Naive B cell (primary cell): ENCODE data around the gene ZKSCAN8. TPM values are rescaled to one million over a fixed set of nuclear protein-coding genes. Genes with fewer than 3 reads are reported as not detected.

Source experiments
- ATAC-seq, 2 donors: fragments of 150-1000 bp; cut with Tn5 transposase; 2 replicates each; pipeline ENCODE4 v1.10.0; 2021; ENCODE audit warnings: low read depth in 2 of 2, mild to moderate bottlenecking in 2 of 2, moderate library complexity in 2 of 2
- DNase-seq: peaks from one replicate; pipeline ENCODE4 v3.0.0; 2022
- H3K27ac Mint-ChIP-seq, 6 donors: one replicate each; pipeline ENCODE4 v1.8.0; 2020 to 2022; ENCODE audit warnings: mild to moderate bottlenecking in 6 of 6, mixed read lengths in 6 of 6, moderate library complexity in 5 of 6, inconsistent platforms in 2 of 6
- H3K27me3 Mint-ChIP-seq, 3 donors: one replicate each; pipeline ENCODE4 v1.8.0; 2021 to 2022; ENCODE audit warnings: mixed read lengths in 3 of 3, mild to moderate bottlenecking in 1 of 3
- H3K36me3 Mint-ChIP-seq, 2 donors: one replicate each; pipeline ENCODE4 v1.8.0; 2020 to 2022; ENCODE audit warnings: mixed read lengths in 2 of 2, inconsistent platforms in 1 of 2, mild to moderate bottlenecking in 1 of 2
- H3K4me1 Mint-ChIP-seq, 3 donors: one replicate each; pipeline ENCODE4 v1.8.0; 2020 to 2022; ENCODE audit warnings: mixed read lengths in 3 of 3, inconsistent platforms in 1 of 3, mild to moderate bottlenecking in 1 of 3, moderate library complexity in 1 of 3
- H3K4me3 Mint-ChIP-seq, 8 donors: one replicate each; pipeline ENCODE4 v1.8.0; 2020 to 2022; ENCODE audit warnings: mild to moderate bottlenecking in 8 of 8, mixed read lengths in 8 of 8, moderate library complexity in 8 of 8, inconsistent platforms in 2 of 8
- H3K9me3 Mint-ChIP-seq, 7 donors: one replicate each; pipeline ENCODE4 v1.8.0; 2020 to 2022; ENCODE audit warnings: mixed read lengths in 7 of 7, mild to moderate bottlenecking in 5 of 7, inconsistent platforms in 2 of 7, moderate library complexity in 1 of 7
- polyA plus RNA-seq, 6 donors: library from polyadenylated mRNA; unstranded; fragments of 300-500 nt; fragmentation: Illumina TruSeq; gene quantifications; one replicate each; pipeline ENCODE4 v1.2.3, GENCODE V29; 2021; ENCODE audit warnings: low read depth in 6 of 6

ZKSCAN8 gene
- polyA plus RNA-seq, 6 donors from 2014 or later, result 0.95 to 2.6 (median 1.1) TPM; not detected in 1

GRCh38 chr6:28152531-28152930 is 10.8 kb downstream of the ZKSCAN8 start:
- H3K4me3 Mint-ChIP-seq, result no peak overlapping the region
- ATAC-seq, result no peak
- no peak for DNase-seq
- H3K4me1 Mint-ChIP-seq, result peaks cover 0 to 14% (median 10%) of the 10 kb centered on the region in 3 donors
- H3K27me3 Mint-ChIP-seq, result no peaks in the 10 kb centered on the region
- peaks cover 2 to 13% (median 11%) of the 10 kb centered on the region in 7 donors for H3K9me3 Mint-ChIP-seq
- H3K27ac Mint-ChIP-seq, result peak overlapping the region in 1 of 6 donors; percentile 75
- H3K36me3 Mint-ChIP-seq, result peaks cover 69 to 77% of the 10 kb centered on the region in 2 donors

- H3K9me3 Mint-ChIP-seq, result peaks cover 2 to 13% (median 11%) of the 10 kb centered on the region in 7 donors
- peaks cover 70 to 74% of the 10 kb centered on the region in 2 donors for H3K36me3 Mint-ChIP-seq
- no peak overlapping the region for H3K4me3 Mint-ChIP-seq
- DNase-seq (no peak), ATAC-seq (no peak)
- H3K4me1 Mint-ChIP-seq, result peaks cover 0 to 11% (median 7%) of the 10 kb centered on the region in 3 donors
- H3K27me3 Mint-ChIP-seq, result no peaks in the 10 kb centered on the region
- H3K27ac Mint-ChIP-seq, result no peak overlapping the region
Measured at GRCh38 chr6:28153546-28153945, 11.9 kb downstream of the ZKSCAN8 start.

GRCh38 chr6:28154357-28154756 is 12.7 kb downstream of the ZKSCAN8 start:
- Mint-ChIP-seq H3K36me3 (peaks cover 74 to 77% of the 10 kb centered on the region in 2 donors), H3K9me3 (peaks cover 2 to 13% (median 12%) of the 10 kb centered on the region in 7 donors), H3K4me1 (peaks cover 0 to 6% (median 5%) of the 10 kb centered on the region in 3 donors)

GRCh38 chr6:28158318-28158717 is 16.6 kb downstream of the ZKSCAN8 start:
- Mint-ChIP-seq H3K27ac (no peak overlapping the region), H3K9me3 (peaks cover 4 to 22% (median 12%) of the 10 kb centered on the region in 7 donors), H3K27me3 (no peaks in the 10 kb centered on the region), H3K36me3 (peaks cover 54 to 55% of the 10 kb centered on the region in 2 donors), H3K4me1 (peaks cover 4 to 16% (median 16%) of the 10 kb centered on the region in 3 donors), H3K4me3 (no peak overlapping the region)
- ATAC-seq, result no peak
- DNase-seq, result no peak

More at GRCh38 chr6:28154357-28154756, 12.7 kb downstream of the ZKSCAN8 start:
- Mint-ChIP-seq H3K4me3 (no peak overlapping the region), H3K27me3 (no peaks in the 10 kb centered on the region), H3K27ac (no peak overlapping the region)
- ATAC-seq (no peak), DNase-seq (no peak)

- Mint-ChIP-seq H3K4me3 (no peak overlapping the region), H3K36me3 (peaks cover 46 to 53% of the 10 kb centered on the region in 2 donors), H3K27me3 (no peaks in the 10 kb centered on the region), H3K9me3 (peaks cover 4 to 19% (median 11%) of the 10 kb centered on the region in 7 donors), H3K4me1 (peaks cover 4 to 16% (median 16%) of the 10 kb centered on the region in 3 donors), H3K27ac (no peak overlapping the region)
- ATAC-seq (no peak), DNase-seq (no peak)
Measured at GRCh38 chr6:28159029-28159607, 17.4 kb downstream of the ZKSCAN8 start.

GRCh38 chr6:28160233-28160632 is 18.6 kb downstream of the ZKSCAN8 start:
- Mint-ChIP-seq H3K27me3 (peaks cover 0 to 4% (median 3%) of the 10 kb centered on the region in 3 donors), H3K4me3 (peak overlapping the region in 4 of 8 donors; percentile 19 to 54 (median 27)), H3K9me3 (peaks cover 3 to 19% (median 7%) of the 10 kb centered on the region in 7 donors), H3K4me1 (peaks cover 4 to 16% (median 16%) of the 10 kb centered on the region in 3 donors), H3K36me3 (peaks cover 35 to 49% of the 10 kb centered on the region in 2 donors), H3K27ac (no peak overlapping the region)
- ATAC-seq, result no peak
- DNase-seq, result no peak

- H3K9me3 Mint-ChIP-seq, result peaks cover 3 to 19% (median 8%) of the 10 kb centered on the region in 7 donors
- H3K4me3 Mint-ChIP-seq, result peak overlapping the region; percentile 70 to 92 (median 83)
- peaks cover 4 to 16% (median 16%) of the 10 kb centered on the region in 3 donors for H3K4me1 Mint-ChIP-seq
- peak overlapping the region in 4 of 6 donors; percentile 70 to 81 (median 77) for H3K27ac Mint-ChIP-seq
- DNase-seq, result peak; percentile 59
- peaks cover 29 to 44% of the 10 kb centered on the region in 2 donors for H3K36me3 Mint-ChIP-seq
- ATAC-seq, result peak; percentile 98 to 99
- H3K27me3 Mint-ChIP-seq, result peaks cover 5 to 10% (median 8%) of the 10 kb centered on the region in 3 donors
Measured at GRCh38 chr6:28161410-28162079, 19.9 kb downstream of the ZKSCAN8 start.

GRCh38 chr6:28165563-28165962 is 23.9 kb downstream of the ZKSCAN8 start:
- Mint-ChIP-seq H3K27ac (no peak overlapping the region), H3K27me3 (peaks cover 8 to 22% (median 9%) of the 10 kb centered on the region in 3 donors), H3K36me3 (peaks cover 11 to 22% of the 10 kb centered on the region in 2 donors), H3K9me3 (peaks cover 2 to 19% (median 7%) of the 10 kb centered on the region in 7 donors), H3K4me3 (no peak overlapping the region), H3K4me1 (peaks cover 4 to 16% (median 16%) of the 10 kb centered on the region in 3 donors)
- ATAC-seq (no peak), DNase-seq (no peak)

GRCh38 chr6:28167068-28167467 is 25.4 kb downstream of the ZKSCAN8 start:
- H3K4me3 Mint-ChIP-seq, result no peak overlapping the region
- peaks cover 11 to 26% of the 10 kb centered on the region in 2 donors for H3K36me3 Mint-ChIP-seq
- ATAC-seq, result no peak
- H3K27me3 Mint-ChIP-seq, result peaks cover 8 to 22% (median 9%) of the 10 kb centered on the region in 3 donors
- H3K9me3 Mint-ChIP-seq, result peaks cover 0 to 8% (median 4%) of the 10 kb centered on the region in 7 donors
- peaks cover 0 to 4% (median 3%) of the 10 kb centered on the region in 3 donors for H3K4me1 Mint-ChIP-seq
- no peak overlapping the region for H3K27ac Mint-ChIP-seq
- DNase-seq, result no peak

- H3K4me3 Mint-ChIP-seq, result no peak overlapping the region
- peaks cover 8 to 22% (median 9%) of the 10 kb centered on the region in 3 donors for H3K27me3 Mint-ChIP-seq
- H3K36me3 Mint-ChIP-seq, result peaks cover 11 to 25% of the 10 kb centered on the region in 2 donors
- H3K27ac Mint-ChIP-seq, result peak overlapping the region in 1 of 6 donors; percentile 27
- H3K9me3 Mint-ChIP-seq, result peaks cover 0 to 4% (median 0%) of the 10 kb centered on the region in 7 donors
- H3K4me1 Mint-ChIP-seq, result no peaks in the 10 kb centered on the region
- DNase-seq (no peak), ATAC-seq (no peak)
Measured at GRCh38 chr6:28167926-28168325, 26.2 kb downstream of the ZKSCAN8 start.

GRCh38 chr6:28171271-28171670 is 29.6 kb downstream of the ZKSCAN8 start:
- no peaks in the 10 kb centered on the region for H3K4me1 Mint-ChIP-seq
- ATAC-seq, result no peak
- DNase-seq, result no peak

GRCh38 chr6:28172006-28172405 is 30.3 kb downstream of the ZKSCAN8 start:
- Mint-ChIP-seq H3K27me3 (peaks cover 15 to 29% (median 21%) of the 10 kb centered on the region in 3 donors), H3K9me3 (peaks cover 0 to 6% (median 2%) of the 10 kb centered on the region in 7 donors), H3K4me1 (no peaks in the 10 kb centered on the region), H3K36me3 (peaks cover 7 to 17% of the 10 kb centered on the region in 2 donors), H3K4me3 (no peak overlapping the region), H3K27ac (no peak overlapping the region)
- no peak for ATAC-seq
- no peak for DNase-seq

More at GRCh38 chr6:28171271-28171670, 29.6 kb downstream of the ZKSCAN8 start:
- Mint-ChIP-seq H3K9me3 (peaks cover 0 to 4% (median 2%) of the 10 kb centered on the region in 7 donors), H3K27me3 (peaks cover 14 to 33% (median 21%) of the 10 kb centered on the region in 3 donors), H3K36me3 (peaks cover 14 to 24% of the 10 kb centered on the region in 2 donors), H3K27ac (peak overlapping the region in 1 of 6 donors; percentile 10), H3K4me3 (no peak overlapping the region)

GRCh38 chr6:28176373-28176772 is 34.7 kb downstream of the ZKSCAN8 start:
- H3K4me3 Mint-ChIP-seq, result no peak overlapping the region
- H3K27ac Mint-ChIP-seq, result no peak overlapping the region
- H3K36me3 Mint-ChIP-seq, result peaks cover 2 to 25% of the 10 kb centered on the region in 2 donors
- H3K9me3 Mint-ChIP-seq, result peaks cover 3 to 32% (median 7%) of the 10 kb centered on the region in 7 donors
- H3K27me3 Mint-ChIP-seq, result peaks cover 41 to 48% (median 46%) of the 10 kb centered on the region in 3 donors
- ATAC-seq (no peak), DNase-seq (no peak)
- no peaks in the 10 kb centered on the region for H3K4me1 Mint-ChIP-seq
